H1 (cell line): ENCODE results near the gene OXLD1. TPM values are rescaled to one million over a fixed set of nuclear protein-coding genes. Genes with fewer than 3 reads are reported as not detected.

ENCODE experiments used
- ATF2 ChIP-seq: IDR thresholded peaks from 2 replicates; pipeline ENCODE4 v1.6.1; 2012; ENCODE audit warnings: low read length, inconsistent platforms
- NANOG ChIP-seq: IDR thresholded peaks from 2 replicates; pipeline ENCODE4 v1.6.1; 2011; ENCODE audit warnings: low read length, low read depth, mild to moderate bottlenecking, inconsistent platforms; ENCODE audit not compliant: insufficient read depth, poor library complexity, severe bottlenecking
- TAF1 ChIP-seq: IDR thresholded peaks from 2 replicates; pipeline ENCODE4 v1.6.1; 2011; ENCODE audit warnings: mild to moderate bottlenecking, low read depth, low read length
- polyA plus RNA-seq, 7 experiments: library from polyadenylated mRNA; depleted of rRNA in 3 of 7; stranded (reverse) in 5 of 7; unstranded in 2 of 7; fragments of >200 nt in 5 of 7; fragments of 200-250 nt in 2 of 7; gene quantifications; 1 replicate in 5 of 7; 2 replicates in 1 of 7; 4 replicates in 1 of 7; pipeline versions ENCODE4 v1.2.1 to v1.2.3, GENCODE V29; 2011 to 2013; ENCODE audit warnings: missing spikeins in 2 of 7, mixed read lengths in 2 of 7
- total RNA-seq: library from RNA; stranded (reverse); fragmentation: NEBNext Ultra II Directional; extraction: Animal tissue kit (Norgen Biotek cat#: 25700); gene quantifications from 2 replicates; pipeline ENCODE4 v1.2.1, GENCODE V29; 2021

The OXLD1 gene
- total and polyA plus RNA-seq, 2 of the 8 experiments (the other 6 are each of a cell fraction or from before 2014, with no cell fraction given), result 41.5 to 61.9 TPM

- no peak for TF ChIP-seq ATF2
- TF ChIP-seq NANOG, result no peak
- TF ChIP-seq TAF1, result no peak
These were observed 31.0 kb upstream of the OXLD1 start (continued) for GRCh38 chr17:81697261-81698044.
